ENCODE results near the gene IL17D.

DNA sequence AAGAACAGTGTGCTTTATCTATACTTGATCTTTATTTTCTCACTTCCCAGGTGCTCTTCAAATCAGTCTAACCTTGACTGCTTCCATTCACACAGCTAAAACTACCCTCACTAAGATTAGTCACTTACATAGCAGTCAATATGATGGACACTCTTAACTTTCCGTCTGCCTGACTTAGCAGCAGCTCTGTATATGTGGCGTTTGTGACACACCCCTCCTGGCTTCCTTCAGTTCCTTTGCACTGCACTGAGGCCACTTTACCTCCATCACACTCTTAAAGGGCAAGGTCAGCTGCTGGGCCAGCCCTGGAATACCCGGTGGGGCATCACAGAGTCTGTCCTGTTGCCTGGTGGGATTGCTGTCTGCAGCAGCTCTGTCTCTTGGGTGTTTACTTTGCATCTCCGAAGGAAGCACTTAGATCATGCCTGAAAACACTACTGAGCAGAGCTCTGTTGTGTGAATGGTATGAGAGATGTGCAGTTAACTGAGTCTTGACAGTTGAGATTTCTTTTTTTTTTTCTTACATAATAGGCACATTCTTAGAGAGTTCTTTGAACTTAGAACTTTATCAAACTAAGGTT, 35.6 kb upstream of the IL17D start:
- TF ChIP-seq POLR2A (IDR thresholded peaks at IDR 0.05) = no peak
- TF ChIP-seq, protein P1, sequence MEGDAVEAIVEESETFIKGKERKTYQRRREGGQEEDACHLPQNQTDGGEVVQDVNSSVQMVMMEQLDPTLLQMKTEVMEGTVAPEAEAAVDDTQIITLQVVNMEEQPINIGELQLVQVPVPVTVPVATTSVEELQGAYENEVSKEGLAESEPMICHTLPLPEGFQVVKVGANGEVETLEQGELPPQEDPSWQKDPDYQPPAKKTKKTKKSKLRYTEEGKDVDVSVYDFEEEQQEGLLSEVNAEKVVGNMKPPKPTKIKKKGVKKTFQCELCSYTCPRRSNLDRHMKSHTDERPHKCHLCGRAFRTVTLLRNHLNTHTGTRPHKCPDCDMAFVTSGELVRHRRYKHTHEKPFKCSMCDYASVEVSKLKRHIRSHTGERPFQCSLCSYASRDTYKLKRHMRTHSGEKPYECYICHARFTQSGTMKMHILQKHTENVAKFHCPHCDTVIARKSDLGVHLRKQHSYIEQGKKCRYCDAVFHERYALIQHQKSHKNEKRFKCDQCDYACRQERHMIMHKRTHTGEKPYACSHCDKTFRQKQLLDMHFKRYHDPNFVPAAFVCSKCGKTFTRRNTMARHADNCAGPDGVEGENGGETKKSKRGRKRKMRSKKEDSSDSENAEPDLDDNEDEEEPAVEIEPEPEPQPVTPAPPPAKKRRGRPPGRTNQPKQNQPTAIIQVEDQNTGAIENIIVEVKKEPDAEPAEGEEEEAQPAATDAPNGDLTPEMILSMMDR (IDR thresholded peaks at IDR 0.05) = no peak
